GM21367 (cell line): Measurements from ENCODE around the gene PHF19.

Experiments
- ATAC-seq: cut with Tn5 transposase; IDR thresholded peaks from one replicate; pipeline ENCODE4 v1.9.1; 2021; ENCODE audit not compliant: unreplicated experiment

PHF19 gene

GRCh38 chr9:120914396-120914795, 37.4 kb upstream of the PHF19 start:
- ATAC-seq, result no peak

DNA sequence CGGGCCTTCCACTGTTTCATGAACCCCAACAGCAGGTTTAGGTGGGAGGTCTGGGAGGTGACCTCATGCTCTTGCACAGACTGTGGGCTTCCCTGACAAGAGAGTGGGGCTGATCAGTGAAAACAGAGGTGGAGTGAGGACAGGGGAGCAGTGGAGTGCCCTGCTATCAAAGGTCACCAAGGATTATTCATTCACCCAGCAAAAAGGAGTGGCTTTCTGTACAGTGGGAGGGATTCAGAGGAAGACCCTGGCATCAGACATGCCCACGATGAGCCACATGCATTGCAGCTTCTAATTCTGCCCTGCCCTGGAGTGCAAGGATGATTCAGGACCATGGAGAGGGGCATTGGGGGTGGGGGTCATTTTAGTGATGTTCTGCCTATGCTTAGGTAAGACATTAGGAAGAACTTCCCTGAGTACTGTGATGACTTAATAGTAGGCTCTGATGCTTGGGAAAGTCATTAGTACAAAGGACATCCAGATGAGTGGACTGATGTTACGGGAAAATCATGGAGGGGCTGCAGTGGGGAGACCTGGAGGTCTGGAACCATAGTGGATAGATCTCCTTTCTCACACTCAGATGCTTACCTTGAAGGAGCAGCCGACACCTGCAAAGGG, 36.8 kb upstream of the PHF19 start:
- no peak for ATAC-seq

GRCh38 chr9:120912958-120913646, 36.1 kb upstream of the PHF19 start:
- ATAC-seq, result no peak

DNA sequence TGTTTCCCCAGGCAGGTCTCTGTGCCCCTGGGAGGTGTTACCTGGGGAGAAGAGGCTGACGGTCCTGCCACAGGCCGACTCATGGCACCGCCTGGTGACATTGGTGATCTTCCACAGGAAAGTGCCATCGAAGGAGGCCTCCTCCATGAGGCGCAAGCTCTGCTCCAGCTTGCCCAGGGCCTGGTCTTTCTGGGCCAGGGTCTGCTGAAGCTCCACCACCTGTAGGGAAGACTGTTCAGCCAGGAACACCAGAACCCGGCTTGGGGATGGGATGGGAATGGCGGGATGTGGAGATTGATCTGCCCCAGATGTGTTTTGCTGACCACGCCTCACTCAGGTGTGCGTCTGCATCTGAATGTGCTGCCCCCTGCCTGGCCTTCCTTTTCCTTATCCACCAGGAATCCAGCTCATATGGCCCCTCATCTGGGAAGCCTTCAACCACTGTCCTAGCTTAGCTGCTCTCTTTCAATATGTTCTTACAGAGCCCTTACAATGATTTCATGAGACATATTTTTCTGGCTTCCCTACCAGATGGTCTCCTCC, 34.4 kb upstream of the PHF19 start:
- no peak for ATAC-seq

DNA sequence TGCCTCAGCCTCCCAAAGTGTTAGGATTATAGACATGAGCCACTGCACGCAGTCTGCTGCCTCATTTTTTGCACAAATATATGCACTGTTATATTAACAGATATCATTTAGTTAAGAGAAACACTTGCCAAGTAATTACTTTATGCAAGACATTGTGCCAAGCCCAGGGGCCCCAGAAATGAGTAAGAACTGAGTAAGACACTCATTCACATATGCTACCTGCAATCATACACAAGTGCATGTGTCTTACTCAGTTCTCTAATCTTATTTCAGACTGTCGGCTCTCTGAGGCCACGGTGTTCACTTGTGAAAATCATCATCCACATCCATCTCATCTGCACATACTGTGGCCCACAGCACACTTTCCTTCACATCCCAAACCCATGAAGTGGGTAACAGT, 33.7 kb upstream of the PHF19 start:
- no peak for ATAC-seq

DNA sequence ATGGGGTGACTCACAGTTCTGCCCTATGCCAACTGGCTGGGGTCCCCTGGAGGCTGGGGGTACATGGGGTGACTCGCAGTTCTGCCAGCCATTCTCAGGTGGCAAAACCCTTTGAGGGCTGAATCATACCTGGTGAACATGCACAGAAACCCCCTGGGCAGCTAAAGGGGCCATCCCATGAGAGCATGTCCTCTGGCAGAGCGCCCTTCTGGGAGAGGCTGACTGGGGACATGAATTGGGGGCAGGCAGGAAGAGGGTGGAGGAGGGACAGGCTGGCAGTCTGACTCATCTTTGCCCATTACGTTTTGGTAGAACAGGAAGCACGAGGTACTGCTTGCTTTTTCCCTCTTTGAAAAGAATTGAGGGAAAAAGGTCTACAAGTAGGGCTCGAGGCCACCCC, 32.9 kb upstream of the PHF19 start:
- ATAC-seq, result no peak

DNA sequence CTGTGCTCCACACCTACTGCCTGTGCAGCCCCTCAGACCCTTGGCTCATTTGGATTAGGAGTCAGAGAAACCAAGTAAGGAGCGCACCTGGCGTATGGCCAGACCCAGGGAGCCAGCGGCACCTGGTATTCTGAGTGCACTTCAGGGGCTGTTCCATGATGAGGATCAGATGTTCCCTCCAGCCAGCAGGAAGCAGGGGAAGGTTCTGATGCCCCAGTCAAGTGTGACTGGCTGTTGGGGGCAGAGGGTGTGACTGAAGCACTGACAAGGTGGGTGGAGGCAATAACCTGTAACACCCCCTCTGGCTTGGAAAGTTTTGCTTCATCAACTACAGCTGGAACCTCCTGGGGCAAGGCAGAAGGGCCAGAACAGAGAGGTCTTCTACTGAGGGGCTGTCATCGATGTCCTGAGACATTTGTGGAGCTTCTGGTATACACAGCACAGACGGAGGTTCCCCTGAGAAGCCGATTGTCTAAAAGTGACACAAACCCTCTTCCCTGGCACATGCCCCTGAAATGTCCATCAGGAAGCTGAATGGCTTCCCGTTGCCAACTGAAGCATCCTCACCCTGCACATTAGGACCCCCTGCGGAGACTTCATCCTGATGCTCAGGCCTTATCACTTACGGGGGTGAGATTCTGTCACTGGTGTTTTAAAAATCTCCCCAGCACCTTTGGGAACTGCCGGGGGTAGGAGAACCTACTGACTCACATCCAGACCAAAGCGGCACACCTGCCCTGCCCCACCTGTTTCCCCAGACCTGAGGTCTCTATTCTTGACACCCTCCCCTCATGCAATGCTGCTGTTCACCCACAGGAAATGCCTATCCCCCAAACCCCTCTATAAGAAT, 28.6 kb upstream of the PHF19 start:
- peak; percentile 24 for ATAC-seq

GRCh38 chr9:120904978-120905301, 28.0 kb upstream of the PHF19 start:
- ATAC-seq, result no peak

- ATAC-seq, result no peak
Measured at GRCh38 chr9:120904061-120904977, 27.3 kb upstream of the PHF19 start.

DNA sequence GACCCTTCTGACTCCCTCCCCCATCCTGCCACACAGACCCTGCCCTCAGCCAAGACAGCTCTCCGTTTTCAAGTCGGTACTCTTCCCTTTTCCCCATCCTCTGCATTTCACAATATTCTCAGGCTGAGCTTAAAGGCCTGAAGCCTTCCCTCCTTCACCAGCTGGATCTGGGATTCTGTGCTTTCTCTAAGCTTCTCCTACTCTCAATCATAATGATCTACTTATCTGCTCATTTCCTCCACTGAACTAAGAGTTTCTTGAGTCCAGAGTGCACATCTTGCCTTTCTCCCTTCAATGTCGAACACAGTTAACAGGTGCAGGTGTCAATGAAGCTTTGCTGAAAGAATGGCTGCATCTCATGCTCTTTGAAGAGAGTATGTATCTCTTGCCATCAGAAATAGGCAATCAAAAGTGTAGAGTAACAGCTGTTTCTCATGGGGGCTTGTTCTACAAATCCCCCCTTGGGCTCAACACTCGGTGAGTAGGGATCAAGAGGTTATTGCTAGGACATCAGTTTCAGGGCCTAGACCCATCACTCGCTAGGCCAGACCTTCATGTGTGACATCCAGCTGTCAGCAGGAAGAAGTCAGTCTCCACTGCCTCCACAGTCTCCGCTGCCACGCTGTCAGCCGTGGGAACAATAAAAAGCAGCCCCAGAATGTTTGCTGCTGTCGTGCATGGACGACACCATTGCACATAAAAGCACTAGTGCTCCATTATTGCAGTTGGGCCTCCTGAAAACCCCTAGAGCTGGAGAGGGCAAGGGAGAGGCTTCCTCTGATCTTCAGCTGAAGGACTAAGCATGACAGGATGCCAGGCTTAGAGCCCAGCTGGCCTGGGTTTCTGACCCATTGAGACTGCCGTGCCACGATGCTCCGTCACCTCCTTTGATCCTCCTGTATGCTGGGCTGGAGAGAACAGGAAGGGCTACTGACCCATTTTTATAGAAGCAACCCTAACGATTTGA, 25.9 kb upstream of the PHF19 start:
- no peak for ATAC-seq

DNA sequence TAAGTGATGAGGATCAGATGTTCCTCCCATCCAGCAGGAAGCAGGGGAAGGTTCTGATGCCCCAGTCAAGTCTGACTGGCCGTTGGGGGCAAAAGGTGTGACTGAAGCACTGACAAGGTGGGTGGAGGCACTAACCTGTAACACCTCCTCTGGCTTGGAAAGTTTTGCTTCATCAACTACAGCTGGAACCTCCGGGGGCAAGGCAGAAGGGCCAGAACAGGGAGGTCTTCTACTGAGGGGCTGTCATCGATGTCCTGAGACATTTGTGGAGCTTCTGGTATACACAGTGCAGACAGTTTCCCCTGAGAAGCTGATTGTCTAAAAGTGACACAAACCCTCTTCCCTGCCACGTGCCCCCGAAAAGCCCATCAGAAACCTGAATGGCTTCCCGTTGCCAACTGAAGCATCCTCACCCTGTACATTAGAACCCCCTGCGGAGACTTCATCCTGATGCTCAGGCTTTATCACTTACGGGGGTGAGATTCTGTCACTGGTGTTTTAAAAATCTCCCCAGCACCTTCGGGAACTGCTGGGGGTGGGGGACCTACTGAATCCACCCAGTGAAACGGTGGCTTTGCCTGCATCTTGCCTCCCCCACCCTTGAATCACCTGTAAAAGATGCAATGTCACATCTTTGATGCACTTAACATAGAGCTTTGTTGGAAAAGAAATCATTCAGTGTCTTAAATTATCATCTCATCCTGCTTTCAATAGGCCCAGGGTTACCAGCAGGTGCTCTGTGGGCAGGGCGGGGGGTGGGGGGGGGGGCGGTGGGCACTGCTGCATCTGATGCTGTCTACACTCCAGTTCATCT, 25.0 kb upstream of the PHF19 start:
- no peak for ATAC-seq

GRCh38 chr9:120900824-120901223, 23.8 kb upstream of the PHF19 start:
- no peak for ATAC-seq

DNA sequence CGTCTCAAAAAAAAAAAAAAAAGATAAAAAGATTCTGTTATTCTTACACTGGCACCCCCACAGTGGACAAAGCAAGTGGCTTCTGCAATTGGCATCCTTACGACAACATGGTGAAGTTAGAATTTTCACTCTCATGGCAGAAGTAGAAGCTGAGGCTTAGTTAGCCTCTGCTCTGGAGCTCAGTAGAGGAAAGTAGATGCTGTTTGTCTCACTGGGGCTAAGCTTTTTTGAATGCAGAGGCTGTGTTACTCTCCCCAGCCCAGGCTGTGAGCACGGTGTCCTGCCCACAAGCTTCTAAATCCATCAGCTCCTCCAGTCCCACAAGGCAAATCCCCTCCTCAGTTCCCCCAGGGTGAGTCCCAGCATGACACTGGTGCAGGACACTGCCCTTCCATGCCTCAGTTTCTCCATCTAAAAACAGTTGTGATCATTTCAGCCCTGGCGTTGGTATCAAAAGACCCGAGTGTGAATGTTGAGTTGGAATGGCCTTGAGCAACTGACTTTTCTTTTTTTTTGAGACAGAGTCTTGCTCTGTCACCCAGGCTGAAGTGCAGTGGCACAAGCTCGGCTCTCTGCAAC, 22.6 kb upstream of the PHF19 start:
- no peak for ATAC-seq

- ATAC-seq, result no peak
Measured at GRCh38 chr9:120898396-120898795, 21.4 kb upstream of the PHF19 start.

DNA sequence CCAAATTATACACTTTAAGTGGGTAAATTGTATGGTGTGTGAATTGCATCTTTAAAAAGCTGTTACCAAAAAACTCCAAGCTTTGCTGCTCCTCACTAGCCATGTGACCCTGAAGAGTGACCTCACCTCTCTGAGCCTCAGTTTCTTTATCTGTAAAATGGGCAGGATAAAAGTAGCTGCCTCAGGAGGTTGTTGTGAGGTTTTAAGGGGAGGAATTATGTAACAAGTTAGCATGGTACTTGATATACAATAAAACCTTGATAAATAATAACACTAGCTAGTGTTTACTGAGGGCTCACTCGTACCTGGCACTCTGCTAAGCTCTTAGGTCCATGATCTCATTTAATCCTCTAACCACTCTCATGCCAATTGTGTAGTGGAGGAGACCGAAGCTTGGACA, 19.0 kb upstream of the PHF19 start:
- ATAC-seq, result no peak

- no peak for ATAC-seq
Measured at GRCh38 chr9:120894321-120895148, 17.5 kb upstream of the PHF19 start.

DNA sequence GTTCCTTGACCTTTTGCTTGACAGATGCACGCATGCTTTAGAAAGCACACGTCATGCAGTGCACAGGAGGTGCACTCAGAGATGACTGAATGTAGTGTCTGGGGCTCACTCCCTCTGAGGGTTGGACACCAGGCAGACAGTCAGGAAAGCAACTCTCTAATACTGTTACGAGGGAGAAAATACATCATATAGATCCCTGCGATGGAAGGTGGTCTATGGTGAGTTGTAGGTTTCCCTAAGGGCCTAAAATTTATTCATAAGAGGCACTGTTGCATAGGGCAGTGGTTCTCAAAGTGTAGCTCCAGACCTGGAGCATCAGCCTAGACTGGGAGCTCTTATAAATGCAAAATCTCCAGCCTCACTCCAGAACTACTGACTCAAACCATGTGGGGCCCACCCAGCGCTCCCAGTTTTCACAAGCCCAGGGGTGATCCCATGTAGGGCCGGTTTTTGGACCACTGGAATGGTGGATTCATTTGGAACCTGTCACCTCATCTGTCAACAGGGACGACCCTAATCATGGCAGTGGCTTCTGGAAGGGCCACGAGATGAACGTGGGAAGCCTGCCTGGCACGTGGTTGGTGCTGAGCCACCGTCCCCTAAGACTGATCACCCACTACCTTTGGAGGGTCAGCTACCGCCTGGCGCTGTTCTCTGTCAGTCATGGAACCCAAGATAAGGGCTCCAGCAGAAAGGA, 16.8 kb upstream of the PHF19 start:
- no peak for ATAC-seq
